ENCODE measurements around the gene ACAA1. TPM values are rescaled to one million over a fixed set of nuclear protein-coding genes. Genes with fewer than 3 reads are reported as not detected.

ACAA1 gene
- total and polyA plus RNA-seq, 9 of the 15 experiments (the other 6 are each of a cell fraction or from before 2014, with no cell fraction given), result 4.0 to 88.9 (median 57.2) TPM

GRCh38 chr3:38152609-38153008 is 15.7 kb upstream of the ACAA1 start:
- CTCF ChIA-PET (ENCODE audit: low intra/inter-chr PET ratio), result no interaction called here
- H2AFZ ChIP-seq (ENCODE audit: low read depth, low read length), result no peak overlapping the region
- intact Hi-C loops (cut with micrococcal nuclease), result no loop called here

More at GRCh38 chr3:38152609-38153008, 15.7 kb upstream of the ACAA1 start:
- DNase-seq (ENCODE audit: extremely low read depth in 1 of 4, low spot score in 3 of 4) (no peak), FAIRE-seq (no peak), ATAC-seq (no peak)
- in situ Hi-C loops (cut with MboI), result no loop called here
- POLR2A ChIA-PET, result interaction anchor here (0.6 to 4.3 kb wide), 4 partner anchors 11 to 70 kb away, joined by 3 to 29 read pairs (median 8); partner anchors contain the start of genes ACAA1 and OXSR1
- WGBS (ENCODE audit: insufficient coverage, low coverage, missing lambda C conversion rate), result 39% methylated on average over 2 of the region's 2 CpGs
- TF ChIP-seq ZNF695 (CRISPR knock-in tag; IDR thresholded peaks at IDR 0.05) (no peak), CBFA2T3 (IDR thresholded peaks at IDR 0.05) (no peak), SOX6 (IDR thresholded peaks at IDR 0.05) (no peak), HMGN3 (IDR thresholded peaks at IDR 0.05; ENCODE audit: borderline replicate concordance, extremely low read depth, insufficient read length, low read depth, low read length) (no peak), LARP7 (IDR thresholded peaks at IDR 0.05) (no peak), BCOR (IDR thresholded peaks at IDR 0.05) (no peak), ZNF699 (CRISPR knock-in tag; IDR thresholded peaks at IDR 0.05; ENCODE audit: insufficient replicate concordance) (no peak), TOE1 (IDR thresholded peaks at IDR 0.05; ENCODE audit: borderline replicate concordance) (no peak), TOE1 (CRISPR knock-in tag; IDR thresholded peaks at IDR 0.05; ENCODE audit: borderline replicate concordance, low read depth) (no peak), PTRF (tag; IDR thresholded peaks at IDR 0.05) (no peak), SRSF3 (IDR thresholded peaks at IDR 0.05; ENCODE audit: insufficient read depth, low read length) (no peak), ZNF644 (tag; IDR thresholded peaks at IDR 0.05; ENCODE audit: low read depth) (no peak), ETV6 (IDR thresholded peaks at IDR 0.05; ENCODE audit: borderline replicate concordance in 1 of 2, low read depth in 2 of 2, low read length in 1 of 2) (no peak), ETV6 (CRISPR knock-in tag; IDR thresholded peaks at IDR 0.05; ENCODE audit: borderline replicate concordance) (no peak), SMARCC2 (IDR thresholded peaks at IDR 0.05; ENCODE audit: low read depth) (no peak)
- no peaks in the 10 kb centered on the region for H3K36me3 ChIP-seq (ENCODE audit: control insufficient read depth, insufficient read depth, low read length)
- no peak overlapping the region for H3K4me2 ChIP-seq (ENCODE audit: insufficient read depth, low read length)
- no peaks in the 10 kb centered on the region for H3K9me3 ChIP-seq (replicated peaks; ENCODE audit: control insufficient read depth, insufficient read depth, low read depth, low read length)
- BruUV-seq (replicated peaks), result no TSS peak
- H3K9me1 ChIP-seq (ENCODE audit: control insufficient read depth, insufficient read depth, low read length), result no peaks in the 10 kb centered on the region
- no peaks in the 10 kb centered on the region for H3K79me2 ChIP-seq (ENCODE audit: control insufficient read depth, insufficient read depth, low read length)
- H3K4me1 ChIP-seq (replicated peaks in 1 of 2; ENCODE audit: control insufficient read depth in 2 of 2, insufficient read depth in 2 of 2, low read length in 2 of 2), result peaks cover 9 to 32% of the 10 kb centered on the region in 2 experiments
- no peaks in the 10 kb centered on the region for H3K27me3 ChIP-seq (ENCODE audit: control insufficient read depth in 2 of 2, insufficient read depth in 2 of 2, low read length in 2 of 2)
- H4K20me1 ChIP-seq (replicated peaks; ENCODE audit: control insufficient read depth, insufficient read depth, low read length), result no peaks in the 10 kb centered on the region
- H3K27ac ChIP-seq (ENCODE audit: extremely low read depth, low read depth, low read length), result no peak overlapping the region
- H3K9ac ChIP-seq (ENCODE audit: insufficient read depth in 1 of 2, low read depth in 2 of 2, low read length in 2 of 2), result no peak overlapping the region
- no peak overlapping the region for H3K4me3 ChIP-seq

All from K562 (cell line).